HG02943 (cell line): ENCODE results near the gene PLPP3.

ENCODE experiments used
- ATAC-seq: cut with Tn5 transposase; IDR thresholded peaks from one replicate; pipeline ENCODE4 v1.9.1; 2021; ENCODE audit warnings: mild to moderate bottlenecking, low read depth, moderate library complexity; ENCODE audit not compliant: unreplicated experiment

The PLPP3 gene

GRCh38 chr1:56550859-56551188 lies 28.5 kb downstream of the PLPP3 start:
- no peak for ATAC-seq

- no peak for ATAC-seq
Observed at GRCh38 chr1:56550138-56550858, 29.1 kb downstream of the PLPP3 start.

GRCh38 chr1:56548571-56548970 lies 30.8 kb downstream of the PLPP3 start:
- no peak for ATAC-seq

- ATAC-seq = no peak
Observed at GRCh38 chr1:56547977-56548376, 31.4 kb downstream of the PLPP3 start.

- ATAC-seq = no peak
Observed at GRCh38 chr1:56547473-56547872, 31.9 kb downstream of the PLPP3 start.

- ATAC-seq = no peak
Observed at GRCh38 chr1:56545711-56546110, 33.7 kb downstream of the PLPP3 start.

- ATAC-seq = no peak
Observed at GRCh38 chr1:56543783-56544612, 35.4 kb downstream of the PLPP3 start.

- ATAC-seq = no peak
Observed at GRCh38 chr1:56542651-56543050, 36.7 kb downstream of the PLPP3 start.

- no peak for ATAC-seq
Observed at GRCh38 chr1:56541408-56541807, 38.0 kb downstream of the PLPP3 start.

- ATAC-seq = no peak
Observed at GRCh38 chr1:56540467-56540866, 38.9 kb downstream of the PLPP3 start.

- no peak for ATAC-seq
Observed at GRCh38 chr1:56539520-56539931, 39.8 kb downstream of the PLPP3 start.

GRCh38 chr1:56538532-56538931 lies 40.8 kb downstream of the PLPP3 start:
- ATAC-seq = no peak

- no peak for ATAC-seq
Observed at GRCh38 chr1:56537660-56538059, 41.7 kb downstream of the PLPP3 start.

GRCh38 chr1:56535939-56536338 lies 43.4 kb downstream of the PLPP3 start:
- no peak for ATAC-seq

- ATAC-seq = no peak
Observed at GRCh38 chr1:56535362-56535761, 44.0 kb downstream of the PLPP3 start.

- ATAC-seq = no peak
Observed at GRCh38 chr1:56534130-56534651, 45.2 kb downstream of the PLPP3 start.

GRCh38 chr1:56533621-56534020 lies 45.7 kb downstream of the PLPP3 start:
- ATAC-seq = no peak

GRCh38 chr1:56533197-56533596 lies 46.2 kb downstream of the PLPP3 start:
- ATAC-seq = no peak

GRCh38 chr1:56532350-56532683 lies 47.0 kb downstream of the PLPP3 start:
- no peak for ATAC-seq

- ATAC-seq = no peak
Observed at GRCh38 chr1:56531624-56532349, 47.6 kb downstream of the PLPP3 start.

- no peak for ATAC-seq
Observed at GRCh38 chr1:56529801-56530200, 49.6 kb downstream of the PLPP3 start.
